Left lung (tissue), 10 donors: Measurements from ENCODE around the gene CD48. TPM values are rescaled to one million over a fixed set of nuclear protein-coding genes. Genes with fewer than 3 reads are reported as not detected.

Experiments used
- ATAC-seq: fragments of 200-7000 bp; cut with Tn5 transposase; one replicate; pipeline ENCODE4 v1.9.1; 2020; ENCODE audit warnings: moderate library complexity
- DNase-seq, 4 donors: peaks; one replicate each; pipeline ENCODE4 v3.0.0-alpha.2; 2013 to 2020
- H3K27ac ChIP-seq, 2 donors: fragments of 200-600 bp; sonication (generic) in 1 of 2; one replicate each; pipeline versions ENCODE4 v1.5.0 to v1.8.0; 2020 to 2021
- H3K27me3 ChIP-seq, 2 donors: fragments of 200-600 bp; sonication (generic) in 1 of 2; one replicate each; pipeline versions ENCODE4 v1.5.0 to v1.8.0; 2020 to 2021
- H3K36me3 ChIP-seq, 2 donors: fragments of 200-600 bp; sonication (generic) in 1 of 2; one replicate each; pipeline versions ENCODE4 v1.5.0 to v1.8.0; 2020 to 2021
- H3K4me1 ChIP-seq, 2 donors: fragments of 200-600 bp; one replicate each; pipeline ENCODE4 v1.8.0; 2021
- H3K4me3 ChIP-seq, 2 donors: fragments of 200-600 bp; sonication (generic) in 1 of 2; one replicate each; pipeline versions ENCODE4 v1.5.0 to v1.8.0; 2020 to 2021; ENCODE audit warnings: mild to moderate bottlenecking in 1 of 2
- H3K9me3 ChIP-seq, 2 donors: fragments of 200-600 bp; sonication (generic) in 1 of 2; one replicate each; pipeline versions ENCODE4 v1.5.0 to v1.8.0; 2020 to 2021
- CTCF ChIP-seq, 2 donors: fragments of 200-600 bp; sonication (generic) in 1 of 2; IDR thresholded peaks; one replicate each; pipeline versions ENCODE4 v1.5.0 to v1.8.0; 2021; ENCODE audit warnings: antibody characterized with exemption in 2 of 2
- intact Hi-C, 2 donors: fragments of 100-400 bp; cut with DNase I; formaldehyde crosslinking; loops; one replicate each; pipeline versions ENCODE4 v1.11.2 to v1.14.2; 2022
- polyA plus RNA-seq, 6 donors: library from polyadenylated mRNA; unstranded; fragments of 120-200 nt; gene quantifications; one replicate each; pipeline ENCODE4 v1.2.1, GENCODE V29; 2013; ENCODE audit not compliant: insufficient read length in 6 of 6
- total RNA-seq, 2 donors: library from RNA; stranded (reverse); fragmentation: NEBNext Ultra II Directional; extraction: Animal tissue kit (Norgen Biotek cat#: 25700); gene quantifications; one replicate each; pipeline ENCODE4 v1.2.1, GENCODE V29; 2021
- donor health status: DM: no; HTN: yes; CAD: no.
- donor health status: DM: no; HTN: no; CAD: no.

The CD48 gene
- total and polyA plus RNA-seq, 8 donors: 5.8 to 35.5 (median 7.5) TPM

DNA sequence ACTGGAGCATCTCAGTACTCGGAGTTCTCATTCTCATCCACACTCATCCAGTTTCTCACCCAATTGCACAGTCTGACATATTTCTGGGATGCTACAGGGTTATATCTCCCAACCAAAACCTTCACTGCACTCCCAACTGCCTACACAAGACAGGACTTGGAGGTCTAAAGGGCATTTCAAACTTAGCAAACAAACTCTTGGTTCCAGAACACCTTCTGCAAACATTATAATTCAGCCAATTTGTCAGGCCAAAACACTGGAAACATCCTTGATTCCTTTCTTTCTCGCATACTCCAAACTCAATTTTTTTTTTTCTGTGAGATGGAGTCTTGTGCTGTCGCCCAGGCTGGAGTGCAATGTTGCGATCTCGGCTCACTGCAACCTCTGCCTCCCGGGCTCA is 72.7 kb downstream of the CD48 start:
- DNase-seq (no peak), ATAC-seq (no peak)
- no peaks in the 10 kb centered on the region for H3K36me3 ChIP-seq
- intact Hi-C loops: no loop called here
- H3K4me3 ChIP-seq: no peak overlapping the region
- H3K9me3 ChIP-seq: no peaks in the 10 kb centered on the region
- peaks cover 0 to 22% of the 10 kb centered on the region in 2 donors for H3K4me1 ChIP-seq
- no peak for TF ChIP-seq CTCF (IDR thresholded peaks at IDR 0.05)
- no peak overlapping the region for H3K27ac ChIP-seq
- no peaks in the 10 kb centered on the region for H3K27me3 ChIP-seq

DNA sequence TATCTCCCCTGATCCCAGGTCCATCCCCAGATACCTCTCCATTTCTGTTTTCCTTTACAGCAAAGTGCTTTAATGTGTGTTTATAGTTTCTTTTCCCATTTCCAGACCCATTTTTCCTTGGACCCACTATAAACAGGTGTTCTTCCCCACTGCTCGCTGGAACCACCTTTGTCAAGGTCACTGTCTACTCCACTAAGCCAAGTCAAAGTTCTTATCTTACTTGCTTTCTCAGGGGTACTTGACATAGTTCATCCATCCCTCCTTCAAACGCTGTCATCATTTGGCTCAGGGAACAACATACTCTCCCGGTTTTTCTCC is 73.1 kb downstream of the CD48 start:
- Histone ChIP-seq H3K36me3 (no peaks in the 10 kb centered on the region), H3K27ac (peak overlapping the region in 1 of 2 donors; percentile 8), H3K27me3 (no peaks in the 10 kb centered on the region), H3K9me3 (no peaks in the 10 kb centered on the region), H3K4me1 (peaks cover 0 to 22% of the 10 kb centered on the region in 2 donors), H3K4me3 (no peak overlapping the region)
- ATAC-seq (no peak), DNase-seq (no peak)
- intact Hi-C loops: no loop called here
- TF ChIP-seq CTCF (IDR thresholded peaks at IDR 0.05): no peak

DNA sequence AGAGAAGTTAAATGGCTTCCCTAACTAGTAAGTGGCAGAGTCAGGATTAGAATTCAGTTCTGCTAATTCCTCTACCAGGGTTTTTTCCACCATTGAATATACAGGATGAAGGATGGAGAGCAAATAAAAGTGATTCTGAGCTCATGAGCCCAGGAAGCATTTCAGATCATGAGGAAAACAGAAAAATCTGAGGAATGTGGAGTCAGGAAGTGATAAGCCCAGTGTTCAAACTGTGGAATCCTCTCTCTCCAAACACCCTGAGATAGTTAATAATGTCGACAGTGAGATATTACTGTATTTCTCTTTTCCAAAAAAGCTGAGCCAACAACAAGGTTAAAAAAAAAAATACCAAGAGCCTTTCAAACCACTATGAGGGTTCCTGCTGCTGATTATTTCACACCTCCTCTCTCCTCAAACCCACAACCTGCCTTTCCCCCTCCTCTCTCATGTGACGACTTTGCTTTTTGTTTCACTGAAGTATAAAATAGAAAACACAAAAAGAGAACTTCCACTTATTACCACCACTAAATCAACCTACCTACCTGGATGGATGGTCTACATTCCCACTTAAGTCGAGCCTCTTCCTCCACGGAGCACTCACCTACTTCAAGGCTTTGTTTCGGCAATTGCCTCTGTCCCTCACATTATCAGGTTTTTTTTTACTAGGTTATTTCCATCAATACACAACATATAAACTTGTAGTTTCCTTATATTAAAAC is 73.6 kb downstream of the CD48 start:
- no peak for ATAC-seq

DNA sequence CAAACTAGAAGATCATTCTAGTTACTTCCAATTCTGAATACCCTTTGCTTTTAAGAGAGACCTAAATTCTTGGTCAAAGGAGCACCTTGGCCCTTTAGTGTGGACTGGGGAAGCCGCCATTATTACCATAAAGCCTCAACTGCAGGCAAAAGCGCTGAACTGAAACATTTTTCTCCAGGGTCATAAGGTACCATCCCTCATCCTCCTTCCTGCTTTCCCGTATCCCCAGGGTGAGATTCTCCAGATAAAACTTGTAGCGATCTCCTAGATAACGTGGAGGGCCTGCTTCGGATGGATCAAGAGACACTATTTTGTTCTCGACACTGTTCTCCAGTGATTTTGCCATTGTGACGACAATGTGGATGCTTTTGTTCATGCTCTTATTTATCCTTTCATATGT is 74.6 kb downstream of the CD48 start:
- H3K4me3 ChIP-seq: no peak overlapping the region
- no peaks in the 10 kb centered on the region for H3K27me3 ChIP-seq
- H3K4me1 ChIP-seq: peaks cover 0 to 28% of the 10 kb centered on the region in 2 donors
- H3K36me3 ChIP-seq: no peaks in the 10 kb centered on the region
- ATAC-seq (no peak), DNase-seq (no peak)
- H3K27ac ChIP-seq: no peak overlapping the region
- intact Hi-C loops: no loop called here
- no peak for TF ChIP-seq CTCF (IDR thresholded peaks at IDR 0.05)
- H3K9me3 ChIP-seq: no peaks in the 10 kb centered on the region

More for the DNA sequence above, 73.6 kb downstream of the CD48 start:
- intact Hi-C loops: no loop called here
- Histone ChIP-seq H3K4me3 (no peak overlapping the region), H3K4me1 (peaks cover 0 to 22% of the 10 kb centered on the region in 2 donors), H3K27ac (peak overlapping the region in 1 of 2 donors; percentile 8), H3K27me3 (no peaks in the 10 kb centered on the region), H3K9me3 (no peaks in the 10 kb centered on the region), H3K36me3 (no peaks in the 10 kb centered on the region)
- no peak for TF ChIP-seq CTCF (IDR thresholded peaks at IDR 0.05)
- no peak for DNase-seq

DNA sequence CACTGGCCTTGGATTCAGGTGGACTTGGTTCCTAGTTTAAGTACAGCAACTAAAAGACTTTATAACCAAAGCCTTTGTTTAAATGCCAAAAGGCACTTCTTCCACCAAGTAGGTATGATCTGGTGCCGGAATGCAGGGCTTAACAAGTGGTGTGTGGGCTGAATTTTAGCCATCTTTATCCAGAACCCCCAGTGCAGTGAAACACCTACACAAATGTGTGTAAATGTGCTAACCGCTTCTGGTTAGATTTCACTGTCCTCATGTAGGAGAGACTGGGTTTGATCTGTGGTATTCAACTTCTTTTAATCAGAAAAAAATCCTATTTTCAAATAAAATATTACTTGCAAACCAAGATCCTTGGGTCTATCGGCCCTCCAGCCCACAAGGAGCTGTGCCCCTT is 75.1 kb downstream of the CD48 start:
- Histone ChIP-seq H3K27ac (no peak overlapping the region), H3K36me3 (no peaks in the 10 kb centered on the region), H3K27me3 (no peaks in the 10 kb centered on the region), H3K4me1 (peaks cover 0 to 25% of the 10 kb centered on the region in 2 donors), H3K9me3 (no peaks in the 10 kb centered on the region), H3K4me3 (no peak overlapping the region)
- DNase-seq: no peak
- no peak for TF ChIP-seq CTCF (IDR thresholded peaks at IDR 0.05)
- no peak for ATAC-seq
- intact Hi-C loops: no loop called here
